Globus pallidus (tissue), 1 donor: ENCODE measurements around the gene WDHD1.
"Not testable (repeated sequence)": the region's sequence is repeated elsewhere in the genome, so short reads cannot be mapped to it uniquely, and the experiment has no call there.

Experiments used
- DNase-seq: peaks from one replicate; pipeline ENCODE4 v3.0.0-alpha.2; 2015; ENCODE audit warnings: low spot score

The WDHD1 gene

DNA sequence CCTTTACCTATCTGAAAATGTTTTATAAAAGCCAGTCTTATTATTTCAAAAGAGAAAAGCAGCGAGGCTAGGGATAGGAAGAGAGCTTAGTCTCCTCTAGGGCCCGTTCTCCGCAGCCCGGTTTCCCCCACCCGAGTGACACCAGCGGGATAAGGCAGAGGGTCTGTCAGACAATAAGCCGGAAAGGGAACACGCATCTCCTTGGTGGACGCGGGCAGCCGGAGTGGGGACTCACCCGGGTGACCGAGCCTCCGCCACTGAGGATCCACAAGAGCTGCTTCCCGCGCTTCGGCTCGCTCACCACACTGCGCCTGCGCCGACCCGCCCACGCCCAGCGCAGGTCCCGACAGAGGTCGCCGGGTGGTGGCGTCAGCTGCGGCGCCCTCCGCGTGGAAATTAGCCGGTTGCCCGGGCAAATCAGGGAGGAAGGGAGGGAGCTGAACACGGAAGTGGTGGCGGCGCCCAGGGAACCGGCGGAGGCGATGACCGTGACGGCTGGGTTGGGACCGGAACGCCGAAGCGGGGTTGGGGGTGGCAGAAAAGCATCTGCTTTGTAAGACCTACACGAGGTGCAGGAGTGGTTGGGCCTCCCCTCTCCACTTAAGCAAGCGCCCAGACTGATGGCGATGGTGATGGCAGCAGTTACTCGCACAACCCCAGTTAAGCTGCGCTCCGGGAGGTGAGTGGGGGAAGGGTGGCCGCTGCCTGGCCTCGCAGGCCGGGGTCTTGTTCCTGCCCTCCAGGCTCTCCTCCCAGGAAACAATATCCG lies at the start of gene WDHD1, which contains the start of gene SOCS4:
Gene WDHD1, minus strand, starts transcription at position 307 of the 769 bp plus-strand sequence. CDS start 312 bp downstream, outside the sequence.
Gene SOCS4, plus strand, starts transcription at position 444 of the 769 bp plus-strand sequence. CDS start 15,806 bp downstream, outside the sequence.
- DNase-seq = peak; percentile 92

DNA sequence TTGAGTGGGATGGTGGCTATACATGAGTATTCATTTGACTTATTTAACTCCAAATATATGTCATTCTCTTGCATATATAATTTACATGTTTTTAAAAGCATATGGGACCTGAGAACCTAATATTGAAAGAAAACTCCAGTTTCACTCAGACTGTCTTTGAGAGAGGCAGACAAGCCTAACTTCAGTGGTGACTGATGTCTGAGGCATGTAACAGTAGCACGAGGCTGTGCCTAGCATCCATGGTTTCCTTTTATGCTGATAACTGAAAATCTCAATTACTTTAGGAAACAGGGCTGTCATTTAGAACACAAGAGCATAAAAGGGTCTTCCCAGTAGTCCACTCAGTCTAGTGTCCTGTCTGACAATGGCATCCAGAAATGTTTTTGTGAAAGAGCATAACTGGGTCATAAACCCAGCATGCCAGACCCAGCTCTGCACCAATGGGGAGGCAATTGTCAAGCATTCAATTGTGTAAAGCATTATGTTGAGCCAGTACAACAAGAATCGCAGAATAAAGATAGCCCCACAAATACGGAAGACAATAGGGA lies 48.8 kb upstream of the WDHD1 start:
- no peak for DNase-seq

DNA sequence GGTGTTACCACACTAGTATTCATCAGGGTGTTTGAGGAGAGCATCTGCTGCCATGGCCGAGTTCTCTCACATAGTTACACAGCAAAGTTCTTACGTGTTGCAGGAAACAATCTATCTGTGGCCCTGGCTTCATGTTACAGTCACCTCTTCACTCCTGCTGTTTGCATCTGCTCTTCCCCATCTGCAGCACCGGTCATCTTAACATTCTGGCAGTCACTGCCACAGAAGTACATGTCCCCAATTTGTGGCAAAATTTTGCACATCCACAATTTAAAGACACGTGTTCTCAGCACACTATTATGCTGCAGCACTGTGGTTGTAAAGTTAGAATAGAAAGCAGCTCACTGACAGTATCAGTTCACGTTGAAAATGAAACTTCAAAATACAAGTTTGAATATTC lies 47.8 kb upstream of the WDHD1 start:
- no peak for DNase-seq

DNA sequence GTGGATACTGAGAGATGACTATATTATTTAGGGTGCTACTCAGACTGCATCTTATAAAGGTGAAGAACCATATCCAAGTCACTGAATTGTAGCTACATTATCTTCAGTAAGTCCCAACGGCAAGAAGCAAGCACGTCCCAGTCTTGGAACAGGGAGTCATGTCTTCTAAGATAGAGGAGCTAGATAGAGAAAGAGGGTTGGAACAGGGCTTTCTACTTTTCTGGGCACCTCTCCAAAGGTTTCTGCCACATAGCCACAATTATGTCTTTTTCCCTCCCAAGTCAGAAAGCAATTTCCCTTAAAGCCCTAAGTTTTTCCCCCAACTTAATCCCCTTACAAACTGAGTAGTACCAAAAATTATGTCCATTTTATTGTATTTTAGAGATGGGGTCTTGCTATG lies 47.0 kb upstream of the WDHD1 start:
- no peak for DNase-seq

DNA sequence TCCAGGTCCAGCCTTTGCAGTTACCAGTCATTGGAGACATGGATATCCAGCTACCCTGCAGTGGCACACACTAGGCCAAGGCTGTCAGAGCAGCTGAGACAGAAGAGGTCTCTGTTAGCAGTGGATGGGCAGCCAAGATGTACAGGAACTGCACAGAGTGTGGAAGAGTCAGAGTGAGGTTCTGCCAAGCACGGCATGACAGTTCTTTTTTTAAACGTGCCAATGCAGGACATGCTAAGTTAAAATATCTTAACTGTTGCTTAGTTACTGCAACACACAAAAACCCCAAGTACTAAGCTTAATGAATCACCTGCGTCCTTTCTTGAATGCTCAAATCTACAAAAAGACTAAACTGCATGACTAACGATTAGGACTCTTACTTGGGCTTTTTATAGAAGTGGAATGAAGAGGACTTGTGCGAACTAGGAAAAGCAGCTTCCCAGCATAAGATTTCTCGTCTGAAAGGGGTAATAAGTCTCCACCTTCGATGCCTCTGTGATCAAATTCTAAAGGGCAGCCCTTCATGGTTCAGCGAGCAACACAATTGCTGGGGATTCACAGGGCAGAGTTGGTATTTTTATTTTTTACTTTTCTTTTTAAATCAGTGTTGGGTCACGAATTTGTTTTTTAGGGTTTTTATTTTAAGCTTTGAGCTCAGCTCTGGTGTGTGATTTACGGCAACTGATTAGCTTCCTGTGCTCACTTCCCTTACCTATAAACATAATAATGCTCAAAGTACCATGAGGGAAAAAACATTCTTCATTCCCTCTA lies 45.2 kb upstream of the WDHD1 start:
- peak; percentile 74 for DNase-seq

- no peak for DNase-seq
These were observed 44.1 kb upstream of the WDHD1 start for GRCh38 chr14:55070981-55071411.

DNA sequence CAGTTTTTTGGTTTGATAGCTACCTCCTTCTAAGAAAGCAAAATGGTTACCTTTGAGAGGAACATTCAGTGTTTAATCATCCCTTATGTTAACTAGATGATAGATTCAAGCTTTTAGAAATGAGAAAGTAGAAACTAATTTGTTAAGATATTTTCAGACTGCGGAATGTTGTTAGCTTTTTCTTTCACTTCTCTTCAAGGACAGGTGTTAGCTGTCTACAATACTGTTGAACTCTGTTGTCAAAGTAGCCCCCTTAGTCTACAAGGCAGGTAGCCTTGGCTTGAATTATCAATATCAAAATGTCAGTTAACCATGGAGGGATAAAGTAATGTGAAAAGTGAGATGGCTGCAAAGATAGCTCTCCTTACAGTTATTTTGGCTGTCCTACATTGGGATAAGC lies 39.3 kb upstream of the WDHD1 start:
- no peak for DNase-seq

DNA sequence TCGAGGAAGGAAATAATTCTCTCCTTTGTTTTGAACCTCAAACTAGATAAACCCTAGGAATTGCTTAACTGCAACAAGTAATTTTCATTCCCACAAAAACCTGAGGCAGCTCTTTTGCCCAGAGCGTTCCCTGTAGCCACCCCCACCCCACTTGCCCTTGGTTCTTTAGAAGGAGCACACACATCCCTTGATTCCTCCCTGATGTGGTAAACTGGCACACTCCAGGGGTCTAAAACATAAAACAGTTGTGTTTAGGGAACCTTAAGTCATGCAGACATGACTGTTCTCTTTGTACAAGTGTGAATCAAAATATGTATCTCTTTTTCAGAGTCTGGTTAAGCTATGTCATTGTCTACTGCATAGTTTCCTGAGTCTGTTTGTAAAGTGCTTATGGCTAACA lies 38.5 kb upstream of the WDHD1 start:
- DNase-seq = no peak

DNA sequence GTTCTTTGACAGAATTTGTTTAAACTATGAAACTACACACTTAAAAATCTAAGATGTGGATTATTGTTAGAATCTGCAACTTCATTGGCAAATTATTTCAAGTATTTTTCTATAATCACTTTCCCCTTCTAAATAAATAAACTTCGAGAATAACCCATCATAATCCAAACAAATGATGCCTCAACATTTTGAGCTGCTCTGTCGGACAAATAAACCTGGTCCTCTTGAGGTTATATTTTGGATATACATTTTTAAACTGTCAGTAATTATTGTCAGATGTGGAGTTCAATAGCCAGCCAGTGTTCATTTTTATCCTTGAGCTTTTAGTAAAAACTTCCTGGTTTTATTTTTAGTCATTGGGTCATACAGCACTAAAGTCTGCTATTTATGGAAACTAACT lies 38.0 kb upstream of the WDHD1 start:
- DNase-seq = not testable (repeated sequence)

- no peak for DNase-seq
These were observed 35.8 kb upstream of the WDHD1 start for GRCh38 chr14:55062517-55063351.

GRCh38 chr14:55059333-55059732 lies 32.4 kb upstream of the WDHD1 start:
- no peak for DNase-seq

DNA sequence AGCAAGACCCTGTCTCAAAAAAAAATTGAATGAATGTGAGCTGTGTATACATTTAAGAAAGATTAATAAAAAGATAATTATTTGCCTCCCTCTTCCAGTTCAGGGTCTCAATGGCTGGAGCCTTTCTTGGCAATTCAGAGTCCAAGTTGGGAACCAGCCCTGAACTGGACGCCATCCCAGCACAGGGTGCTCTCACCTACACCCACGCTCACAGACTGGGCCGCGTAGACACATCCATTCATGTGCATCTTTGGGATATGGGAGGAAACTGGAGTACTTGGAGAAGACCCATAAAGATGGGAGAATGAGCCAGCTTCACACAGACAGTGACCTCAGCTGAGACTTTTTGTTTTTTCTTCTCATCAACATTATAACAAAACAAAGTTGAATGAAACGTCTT lies 31.0 kb upstream of the WDHD1 start:
- no peak for DNase-seq

DNA sequence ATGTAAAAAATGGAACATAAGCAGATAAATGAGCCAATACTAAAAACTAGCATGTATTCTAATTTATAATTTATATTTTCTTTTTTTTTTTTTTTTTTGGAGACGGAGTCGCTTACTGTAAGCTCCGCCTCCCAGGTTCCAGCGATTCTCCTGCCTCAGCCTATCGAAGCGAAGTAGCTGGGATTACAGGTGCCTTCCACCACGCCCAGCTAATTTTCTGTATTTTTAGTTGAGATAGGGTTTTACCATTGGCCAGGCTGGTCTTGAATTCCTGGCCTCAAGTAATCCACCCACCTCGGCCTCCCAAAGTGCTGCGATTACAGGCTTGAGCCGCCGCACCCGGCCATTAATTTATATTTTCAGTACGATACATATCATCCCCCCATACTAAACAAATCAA lies 27.2 kb upstream of the WDHD1 start:
- no peak for DNase-seq

GRCh38 chr14:55053500-55053899 lies 26.6 kb upstream of the WDHD1 start:
- DNase-seq = no peak

- DNase-seq = no peak
These were observed 26.1 kb upstream of the WDHD1 start for GRCh38 chr14:55053018-55053417.

DNA sequence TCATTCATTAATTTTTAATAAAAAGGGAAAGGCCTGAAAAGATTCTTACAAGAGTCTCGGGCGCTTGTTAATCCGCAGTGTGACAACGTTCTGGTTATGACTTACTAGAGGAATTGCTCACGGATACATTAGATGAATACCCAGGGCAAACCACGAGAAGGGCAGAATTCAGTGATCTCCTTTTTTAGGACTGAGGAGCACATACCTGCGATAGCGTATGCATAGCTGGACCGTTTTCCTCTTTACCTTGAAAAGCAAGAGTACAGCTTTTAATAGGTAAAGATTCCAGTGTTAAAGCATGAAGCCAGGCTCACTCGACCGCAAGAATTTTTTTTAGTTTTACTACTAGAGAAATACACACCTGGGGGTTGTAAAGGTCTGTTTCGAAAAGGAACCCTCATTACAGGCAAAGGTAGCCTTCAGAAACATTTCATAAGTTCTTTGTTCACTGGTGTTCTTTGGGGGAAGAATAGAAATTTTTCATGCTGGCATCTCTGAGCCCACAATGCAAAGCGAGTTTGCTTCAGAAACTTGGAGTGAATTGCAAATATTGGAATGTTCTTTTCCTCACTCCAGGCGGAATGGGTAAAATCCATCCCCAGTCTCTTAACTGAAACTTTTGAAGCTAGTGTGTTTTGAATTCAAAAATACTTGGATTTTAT lies 25.5 kb upstream of the WDHD1 start:
- DNase-seq = peak; percentile 14

DNA sequence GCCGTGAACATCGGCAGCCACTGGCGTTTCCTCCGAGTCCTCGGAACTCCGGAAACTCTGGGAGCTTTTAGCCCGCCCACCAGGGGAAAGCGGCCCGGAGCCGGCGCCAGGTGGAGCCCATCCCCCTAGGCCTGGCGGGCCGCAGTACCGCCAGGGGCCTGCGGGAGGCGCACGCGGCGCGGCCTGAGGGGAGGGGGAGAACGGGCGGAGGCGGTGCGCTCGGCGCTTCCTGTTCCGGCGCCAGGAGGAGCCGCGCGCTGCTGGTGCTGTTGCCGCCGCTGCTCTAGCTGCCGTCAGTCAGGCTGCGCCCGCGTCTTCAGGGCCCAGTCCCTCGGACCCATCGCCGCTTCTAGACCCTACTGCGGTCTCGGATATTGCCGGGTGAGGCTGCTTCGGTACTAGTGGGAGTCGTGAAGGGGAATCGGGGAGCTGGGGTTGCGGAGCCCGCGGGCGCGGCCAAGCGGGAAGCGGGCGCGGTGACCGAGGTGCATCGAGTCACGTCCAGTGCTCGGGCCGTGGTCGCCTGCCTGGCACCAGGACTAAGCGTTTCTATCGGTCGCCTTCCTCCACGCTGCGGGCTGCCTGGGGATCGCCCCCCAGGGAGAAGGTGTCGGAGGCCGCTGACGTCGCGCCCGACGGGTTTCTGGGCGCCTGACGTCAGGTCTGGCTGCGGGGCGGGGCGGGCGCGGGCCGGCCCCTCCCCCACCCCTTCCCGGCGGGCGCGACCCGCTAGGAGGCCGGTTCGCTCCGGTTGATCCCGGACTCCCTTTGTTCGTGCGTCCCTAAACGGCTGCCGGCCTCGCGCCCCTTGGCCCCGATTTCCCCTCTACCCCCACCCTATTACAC lies 24.7 kb upstream of the WDHD1 start, which contains the start of gene MAPK1IP1L:
Gene MAPK1IP1L, plus strand, starts transcription at position 225 of the 846 bp plus-strand sequence. CDS start 10,037 bp downstream, outside the sequence.
- peak; percentile 87 for DNase-seq

- no peak for DNase-seq
These were observed 24.2 kb upstream of the WDHD1 start for GRCh38 chr14:55051165-55051422.

DNA sequence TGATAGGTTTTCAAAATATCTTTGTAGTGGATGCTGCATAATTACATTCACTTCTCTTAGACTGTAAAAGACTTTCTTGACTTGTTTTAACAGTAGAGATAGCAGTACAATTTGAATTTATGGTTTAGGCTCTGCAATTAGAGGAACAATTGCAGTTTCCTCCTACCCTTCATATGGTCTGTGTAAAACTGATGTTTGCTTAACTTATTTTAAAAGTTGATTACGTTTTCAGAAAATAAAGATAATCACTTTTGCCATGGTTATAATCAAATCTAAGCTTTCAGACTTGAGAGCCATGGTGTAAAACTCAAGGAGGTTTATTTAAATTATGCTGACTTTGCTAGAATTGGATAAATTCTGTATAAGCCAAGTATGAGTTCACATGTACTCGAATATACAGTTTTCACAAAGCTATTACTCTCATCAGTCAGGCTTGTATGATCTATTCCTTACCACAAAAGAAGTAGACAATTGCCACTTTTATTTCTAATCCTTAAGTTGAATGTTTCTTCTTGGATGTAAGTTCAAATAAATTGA lies 22.1 kb upstream of the WDHD1 start:
- no peak for DNase-seq

DNA sequence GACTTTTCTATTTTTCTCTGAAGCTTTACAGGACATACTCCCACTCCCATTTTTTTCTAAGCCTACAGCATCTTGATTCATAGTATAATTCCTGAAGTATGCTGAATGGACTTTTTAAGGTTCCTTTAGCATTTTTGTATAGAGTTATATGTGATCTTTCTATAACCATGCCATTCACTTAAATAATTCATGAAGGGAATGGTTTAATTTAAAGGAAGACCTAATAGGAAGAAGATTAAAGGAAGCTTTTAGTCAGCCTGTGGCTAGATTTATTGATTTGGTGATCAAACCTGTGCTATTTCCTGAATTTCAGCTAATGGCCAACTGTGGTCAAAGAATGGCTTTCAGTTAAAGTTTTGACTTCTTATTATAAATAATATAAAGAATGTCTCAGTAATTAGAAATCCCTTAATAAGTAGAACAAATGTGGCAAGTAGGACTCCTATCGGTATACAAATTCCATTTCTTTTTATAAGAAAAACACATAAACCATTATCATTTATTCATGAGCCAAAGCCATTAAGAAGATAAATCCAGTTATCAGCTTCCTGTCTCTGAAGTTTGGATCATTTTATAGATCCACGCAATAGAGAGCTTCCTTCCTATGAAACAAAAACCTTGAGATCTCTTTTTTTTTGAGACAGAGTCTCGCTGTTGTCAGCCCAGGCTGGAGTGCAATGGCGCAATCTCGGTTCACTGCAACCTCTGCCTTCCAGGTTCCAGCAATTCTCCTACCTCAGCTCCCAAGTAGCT lies 20.6 kb upstream of the WDHD1 start:
- no peak for DNase-seq
